SK-N-SH (cell line): ENCODE results near the gene EDN2.

Experiments
- FOXJ3 ChIP-seq: sonication (generic); formaldehyde crosslinking; IDR thresholded peaks from 2 replicates; pipeline ENCODE4 v1.5.1; 2020; ENCODE audit warnings: mild to moderate bottlenecking, missing genetic modification reagents
- FOXM1 ChIP-seq: IDR thresholded peaks from 2 replicates; pipeline ENCODE4 v1.4.0; 2012; ENCODE audit warnings: low read depth, mild to moderate bottlenecking
- JUND ChIP-seq: IDR thresholded peaks from 2 replicates; pipeline ENCODE4 v1.4.0; 2012
- MXI1 ChIP-seq: IDR thresholded peaks from 2 replicates; pipeline ENCODE4 v1.6.1; 2012; ENCODE audit warnings: mild to moderate bottlenecking, low read depth, low read length, improper control_type of control experiment
- NFIC ChIP-seq: IDR thresholded peaks from 2 replicates; pipeline ENCODE4 v1.4.0; 2012; ENCODE audit warnings: borderline replicate concordance
- NRF1 ChIP-seq: IDR thresholded peaks from 2 replicates; pipeline ENCODE4 v1.6.1; 2012; ENCODE audit warnings: low read depth, mild to moderate bottlenecking, low read length
- PBX3 ChIP-seq: IDR thresholded peaks from 2 replicates; pipeline ENCODE4; 2012
- POLR2AphosphoS5 ChIP-seq: IDR thresholded peaks from 2 replicates; pipeline ENCODE4 v1.6.1; 2012; ENCODE audit warnings: low read depth, low read length
- RCOR1 ChIP-seq: fragments of 150-350 bp; IDR thresholded peaks from 2 replicates; pipeline ENCODE4 v1.6.1; 2017; ENCODE audit warnings: antibody characterized with exemption, low read length
- RFX5 ChIP-seq: IDR thresholded peaks from 2 replicates; pipeline ENCODE4 v1.6.1; 2012; ENCODE audit warnings: mild to moderate bottlenecking, improper control_type of control experiment, low read length
- SMC3 ChIP-seq: IDR thresholded peaks from 2 replicates; pipeline ENCODE4 v1.6.1; 2012; ENCODE audit warnings: low read depth, low read length, improper control_type of control experiment
- TAF1 ChIP-seq: IDR thresholded peaks from 2 replicates; pipeline ENCODE4 v1.6.1; 2012; ENCODE audit warnings: low read depth, mild to moderate bottlenecking, low read length, moderate library complexity, borderline replicate concordance
- YY1 ChIP-seq: IDR thresholded peaks from 2 replicates; pipeline ENCODE4 v1.4.0; 2012; ENCODE audit warnings: low read depth, mild to moderate bottlenecking
- TF ChIP-seq, protein P1 (sequence below): fragments of 200-600 bp; sonication (generic); IDR thresholded peaks from 2 replicates; pipeline ENCODE4 v1.6.1; 2017; ENCODE audit warnings: antibody characterized with exemption, mild to moderate bottlenecking, moderate library complexity

DNA sequence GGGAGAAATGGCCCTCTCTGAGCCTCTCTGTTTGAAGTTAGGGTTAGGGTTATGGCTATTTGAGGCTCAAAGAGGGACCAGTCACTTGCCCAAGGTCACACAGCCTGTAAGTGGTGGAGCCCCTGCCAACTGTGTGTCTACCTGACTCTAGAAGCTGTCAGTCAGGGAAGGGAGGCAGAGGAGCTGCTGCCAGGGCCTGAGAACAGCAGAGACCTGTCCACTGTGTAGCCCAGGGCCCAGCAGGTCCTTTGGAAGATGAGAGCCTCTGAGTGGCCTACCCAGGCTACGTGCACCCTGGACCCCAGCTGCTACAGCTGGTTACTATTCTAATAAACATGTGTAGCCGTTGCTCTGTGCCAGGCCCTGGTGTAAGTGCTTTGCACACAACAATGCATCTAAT lies 15.1 kb upstream of the EDN2 start:
- TF ChIP-seq, protein P1, sequence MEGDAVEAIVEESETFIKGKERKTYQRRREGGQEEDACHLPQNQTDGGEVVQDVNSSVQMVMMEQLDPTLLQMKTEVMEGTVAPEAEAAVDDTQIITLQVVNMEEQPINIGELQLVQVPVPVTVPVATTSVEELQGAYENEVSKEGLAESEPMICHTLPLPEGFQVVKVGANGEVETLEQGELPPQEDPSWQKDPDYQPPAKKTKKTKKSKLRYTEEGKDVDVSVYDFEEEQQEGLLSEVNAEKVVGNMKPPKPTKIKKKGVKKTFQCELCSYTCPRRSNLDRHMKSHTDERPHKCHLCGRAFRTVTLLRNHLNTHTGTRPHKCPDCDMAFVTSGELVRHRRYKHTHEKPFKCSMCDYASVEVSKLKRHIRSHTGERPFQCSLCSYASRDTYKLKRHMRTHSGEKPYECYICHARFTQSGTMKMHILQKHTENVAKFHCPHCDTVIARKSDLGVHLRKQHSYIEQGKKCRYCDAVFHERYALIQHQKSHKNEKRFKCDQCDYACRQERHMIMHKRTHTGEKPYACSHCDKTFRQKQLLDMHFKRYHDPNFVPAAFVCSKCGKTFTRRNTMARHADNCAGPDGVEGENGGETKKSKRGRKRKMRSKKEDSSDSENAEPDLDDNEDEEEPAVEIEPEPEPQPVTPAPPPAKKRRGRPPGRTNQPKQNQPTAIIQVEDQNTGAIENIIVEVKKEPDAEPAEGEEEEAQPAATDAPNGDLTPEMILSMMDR: no peak
- TF ChIP-seq YY1: no peak
- no peak for TF ChIP-seq RCOR1
- no peak for TF ChIP-seq FOXJ3 (CRISPR knock-in tag)
- TF ChIP-seq JUND: no peak
- no peak for TF ChIP-seq POLR2AphosphoS5
- no peak for TF ChIP-seq TAF1
- no peak for TF ChIP-seq PBX3
- no peak for TF ChIP-seq SMC3
- no peak for TF ChIP-seq MXI1
- no peak for TF ChIP-seq NRF1
- no peak for TF ChIP-seq NFIC
- no peak for TF ChIP-seq FOXM1
- TF ChIP-seq RFX5: no peak
